HepG2 (cell line): ENCODE measurements around the gene MT1M. TPM values are rescaled to one million over a fixed set of nuclear protein-coding genes. Genes with fewer than 3 reads are reported as not detected.
A peak's percentile ranks its signal among the peaks of the same experiment; 100 is the strongest.

Experiments
- AGO2 ChIP-seq: fragments of 200-400 bp; formaldehyde crosslinking; optimal IDR thresholded peaks from 2 replicates; pipeline ENCODE3; 2017; ENCODE audit warnings: mild to moderate bottlenecking, low read depth, low read length, moderate library complexity
- HDAC1 ChIP-seq: sonication (generic); formaldehyde crosslinking; IDR thresholded peaks from 2 replicates; pipeline ENCODE4 v1.5.1; 2020; ENCODE audit warnings: mild to moderate bottlenecking, missing genetic modification reagents
- MXD4 ChIP-seq: IDR thresholded peaks from 2 replicates; pipeline ENCODE4 v1.6.1; 2016; ENCODE audit warnings: mild to moderate bottlenecking, missing biosample characterization, missing genetic modification reagents
- polyA plus RNA-seq, 8 experiments: library from polyadenylated mRNA; depleted of rRNA in 3 of 8; stranded (reverse) in 7 of 8; unstranded in 1 of 8; fragments of >200 nt; fragmentation: Illumina TruSeq in 4 of 8; extraction: Trizol in 4 of 8; gene quantifications; 2 replicates each; pipeline versions ENCODE4 v1.2.1 to v1.2.3, GENCODE V29; 2011 to 2016; ENCODE audit warnings: low read depth in 4 of 8, missing spikeins in 1 of 8, mixed read lengths in 1 of 8; ENCODE audit not compliant: insufficient read depth in 1 of 8
- total RNA-seq, 5 experiments: library from RNA; depleted of rRNA; stranded (reverse); fragments of >200 nt; fragmentation: Illumina TruSeq; extraction: Trizol; gene quantifications; 2 replicates each; pipeline ENCODE4 v1.2.3, GENCODE V29; 2016; ENCODE audit warnings: low read depth in 1 of 5
- TF ChIP-seq, protein P1 (sequence below): sonication (generic); formaldehyde crosslinking; IDR thresholded peaks from 2 replicates; pipeline ENCODE4 v1.9.0; 2022; ENCODE audit warnings: low read depth, missing genetic modification reagents
- TF ChIP-seq, protein P2 (sequence below), 2 experiments: fragments of 450-650 bp in 1 of 2; sonication (generic) in 1 of 2; formaldehyde crosslinking in 1 of 2; IDR thresholded peaks; 2 replicates each; pipeline versions ENCODE4 v1.6.1 to v1.8.0; 2016 to 2022; ENCODE audit warnings: antibody characterized with exemption in 1 of 2, mild to moderate bottlenecking in 1 of 2, missing genetic modification reagents in 1 of 2
- TF ChIP-seq, protein P3 (sequence below): sonication (generic); formaldehyde crosslinking; IDR thresholded peaks from 2 replicates; pipeline ENCODE4 v1.5.0; 2020; ENCODE audit warnings: mild to moderate bottlenecking, missing genetic modification reagents
- TF ChIP-seq, protein P4 (sequence below), 2 experiments: sonication (generic) in 1 of 2; formaldehyde crosslinking in 1 of 2; IDR thresholded peaks; 2 replicates each; pipeline versions ENCODE4 v1.4.0 to v1.6.1; 2016 to 2020; ENCODE audit warnings: borderline replicate concordance in 1 of 2, low read depth in 1 of 2, mild to moderate bottlenecking in 1 of 2, missing genetic modification reagents in 1 of 2

MT1M gene
- total and polyA plus RNA-seq, 2 of the 13 experiments (the other 11 are each of a cell fraction or from before 2014, with no cell fraction given) = 4.6 TPM; not detected in 1

DNA sequence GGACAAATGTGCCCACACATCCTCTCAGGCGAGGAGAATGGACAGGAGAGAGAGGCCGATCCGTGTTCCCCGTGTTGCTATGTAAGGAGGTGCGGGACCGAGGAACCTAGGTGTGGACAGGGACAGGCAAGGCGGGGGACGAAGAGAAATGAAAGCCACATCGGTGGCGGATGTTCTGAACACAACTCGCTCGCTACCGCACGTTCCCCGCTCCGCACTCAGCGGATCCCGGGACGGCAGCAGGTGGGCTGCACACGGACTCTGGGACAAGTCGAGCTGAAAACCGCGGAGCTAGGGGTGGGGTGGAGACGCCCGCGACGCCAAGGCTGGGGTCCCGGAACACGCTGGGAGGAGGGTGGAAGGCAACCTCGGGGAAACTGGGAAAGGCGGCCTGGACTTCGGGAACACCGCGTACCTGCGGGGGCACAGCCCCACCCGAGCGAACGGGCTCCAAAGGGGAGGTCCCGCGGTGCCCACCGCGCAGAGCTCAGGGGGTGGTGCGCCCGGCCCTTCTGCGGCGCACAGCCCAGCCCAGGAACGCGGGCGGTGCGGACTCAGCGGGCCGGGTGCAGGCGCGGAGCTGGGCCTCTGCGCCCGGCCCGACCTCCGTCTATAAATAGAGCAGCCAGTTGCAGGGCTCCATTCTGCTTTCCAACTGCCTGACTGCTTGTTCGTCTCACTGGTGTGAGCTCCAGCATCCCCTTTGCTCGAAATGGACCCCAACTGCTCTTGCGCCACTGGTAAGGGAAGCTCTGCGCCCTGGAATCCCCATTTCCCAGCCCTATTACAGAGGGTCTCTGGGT, 7.1 kb upstream of the MT1M start, which contains the start of gene MT1E (continued):
- TF ChIP-seq, protein P1, sequence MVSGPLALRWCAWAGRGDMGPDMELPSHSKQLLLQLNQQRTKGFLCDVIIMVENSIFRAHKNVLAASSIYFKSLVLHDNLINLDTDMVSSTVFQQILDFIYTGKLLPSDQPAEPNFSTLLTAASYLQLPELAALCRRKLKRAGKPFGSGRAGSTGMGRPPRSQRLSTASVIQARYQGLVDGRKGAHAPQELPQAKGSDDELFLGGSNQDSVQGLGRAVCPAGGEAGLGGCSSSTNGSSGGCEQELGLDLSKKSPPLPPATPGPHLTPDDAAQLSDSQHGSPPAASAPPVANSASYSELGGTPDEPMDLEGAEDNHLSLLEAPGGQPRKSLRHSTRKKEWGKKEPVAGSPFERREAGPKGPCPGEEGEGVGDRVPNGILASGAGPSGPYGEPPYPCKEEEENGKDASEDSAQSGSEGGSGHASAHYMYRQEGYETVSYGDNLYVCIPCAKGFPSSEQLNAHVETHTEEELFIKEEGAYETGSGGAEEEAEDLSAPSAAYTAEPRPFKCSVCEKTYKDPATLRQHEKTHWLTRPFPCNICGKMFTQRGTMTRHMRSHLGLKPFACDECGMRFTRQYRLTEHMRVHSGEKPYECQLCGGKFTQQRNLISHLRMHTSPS = peak; percentile 30; the same call in 1 of the 2 replicates
- no peak for TF ChIP-seq HDAC1 (CRISPR knock-in tag)
- TF ChIP-seq, protein P2, sequence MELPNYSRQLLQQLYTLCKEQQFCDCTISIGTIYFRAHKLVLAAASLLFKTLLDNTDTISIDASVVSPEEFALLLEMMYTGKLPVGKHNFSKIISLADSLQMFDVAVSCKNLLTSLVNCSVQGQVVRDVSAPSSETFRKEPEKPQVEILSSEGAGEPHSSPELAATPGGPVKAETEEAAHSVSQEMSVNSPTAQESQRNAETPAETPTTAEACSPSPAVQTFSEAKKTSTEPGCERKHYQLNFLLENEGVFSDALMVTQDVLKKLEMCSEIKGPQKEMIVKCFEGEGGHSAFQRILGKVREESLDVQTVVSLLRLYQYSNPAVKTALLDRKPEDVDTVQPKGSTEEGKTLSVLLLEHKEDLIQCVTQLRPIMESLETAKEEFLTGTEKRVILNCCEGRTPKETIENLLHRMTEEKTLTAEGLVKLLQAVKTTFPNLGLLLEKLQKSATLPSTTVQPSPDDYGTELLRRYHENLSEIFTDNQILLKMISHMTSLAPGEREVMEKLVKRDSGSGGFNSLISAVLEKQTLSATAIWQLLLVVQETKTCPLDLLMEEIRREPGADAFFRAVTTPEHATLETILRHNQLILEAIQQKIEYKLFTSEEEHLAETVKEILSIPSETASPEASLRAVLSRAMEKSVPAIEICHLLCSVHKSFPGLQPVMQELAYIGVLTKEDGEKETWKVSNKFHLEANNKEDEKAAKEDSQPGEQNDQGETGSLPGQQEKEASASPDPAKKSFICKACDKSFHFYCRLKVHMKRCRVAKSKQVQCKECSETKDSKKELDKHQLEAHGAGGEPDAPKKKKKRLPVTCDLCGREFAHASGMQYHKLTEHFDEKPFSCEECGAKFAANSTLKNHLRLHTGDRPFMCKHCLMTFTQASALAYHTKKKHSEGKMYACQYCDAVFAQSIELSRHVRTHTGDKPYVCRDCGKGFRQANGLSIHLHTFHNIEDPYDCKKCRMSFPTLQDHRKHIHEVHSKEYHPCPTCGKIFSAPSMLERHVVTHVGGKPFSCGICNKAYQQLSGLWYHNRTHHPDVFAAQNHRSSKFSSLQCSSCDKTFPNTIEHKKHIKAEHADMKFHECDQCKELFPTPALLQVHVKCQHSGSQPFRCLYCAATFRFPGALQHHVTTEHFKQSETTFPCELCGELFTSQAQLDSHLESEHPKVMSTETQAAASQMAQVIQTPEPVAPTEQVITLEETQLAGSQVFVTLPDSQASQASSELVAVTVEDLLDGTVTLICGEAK (IDR thresholded peaks at IDR 0.05) = no peak
- TF ChIP-seq, protein P2 (CRISPR knock-in tag; IDR thresholded peaks at IDR 0.05) = 0 out of 2 replicates have a peak, but pooled peaks have one; percentile 22
- TF ChIP-seq, protein P3, sequence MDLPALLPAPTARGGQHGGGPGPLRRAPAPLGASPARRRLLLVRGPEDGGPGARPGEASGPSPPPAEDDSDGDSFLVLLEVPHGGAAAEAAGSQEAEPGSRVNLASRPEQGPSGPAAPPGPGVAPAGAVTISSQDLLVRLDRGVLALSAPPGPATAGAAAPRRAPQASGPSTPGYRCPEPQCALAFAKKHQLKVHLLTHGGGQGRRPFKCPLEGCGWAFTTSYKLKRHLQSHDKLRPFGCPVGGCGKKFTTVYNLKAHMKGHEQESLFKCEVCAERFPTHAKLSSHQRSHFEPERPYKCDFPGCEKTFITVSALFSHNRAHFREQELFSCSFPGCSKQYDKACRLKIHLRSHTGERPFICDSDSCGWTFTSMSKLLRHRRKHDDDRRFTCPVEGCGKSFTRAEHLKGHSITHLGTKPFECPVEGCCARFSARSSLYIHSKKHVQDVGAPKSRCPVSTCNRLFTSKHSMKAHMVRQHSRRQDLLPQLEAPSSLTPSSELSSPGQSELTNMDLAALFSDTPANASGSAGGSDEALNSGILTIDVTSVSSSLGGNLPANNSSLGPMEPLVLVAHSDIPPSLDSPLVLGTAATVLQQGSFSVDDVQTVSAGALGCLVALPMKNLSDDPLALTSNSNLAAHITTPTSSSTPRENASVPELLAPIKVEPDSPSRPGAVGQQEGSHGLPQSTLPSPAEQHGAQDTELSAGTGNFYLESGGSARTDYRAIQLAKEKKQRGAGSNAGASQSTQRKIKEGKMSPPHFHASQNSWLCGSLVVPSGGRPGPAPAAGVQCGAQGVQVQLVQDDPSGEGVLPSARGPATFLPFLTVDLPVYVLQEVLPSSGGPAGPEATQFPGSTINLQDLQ (CRISPR knock-in tag) = peak; percentile 91; the same call in 1 of the 2 replicates
- TF ChIP-seq AGO2 = peak; percentile 79
- TF ChIP-seq, protein P4, sequence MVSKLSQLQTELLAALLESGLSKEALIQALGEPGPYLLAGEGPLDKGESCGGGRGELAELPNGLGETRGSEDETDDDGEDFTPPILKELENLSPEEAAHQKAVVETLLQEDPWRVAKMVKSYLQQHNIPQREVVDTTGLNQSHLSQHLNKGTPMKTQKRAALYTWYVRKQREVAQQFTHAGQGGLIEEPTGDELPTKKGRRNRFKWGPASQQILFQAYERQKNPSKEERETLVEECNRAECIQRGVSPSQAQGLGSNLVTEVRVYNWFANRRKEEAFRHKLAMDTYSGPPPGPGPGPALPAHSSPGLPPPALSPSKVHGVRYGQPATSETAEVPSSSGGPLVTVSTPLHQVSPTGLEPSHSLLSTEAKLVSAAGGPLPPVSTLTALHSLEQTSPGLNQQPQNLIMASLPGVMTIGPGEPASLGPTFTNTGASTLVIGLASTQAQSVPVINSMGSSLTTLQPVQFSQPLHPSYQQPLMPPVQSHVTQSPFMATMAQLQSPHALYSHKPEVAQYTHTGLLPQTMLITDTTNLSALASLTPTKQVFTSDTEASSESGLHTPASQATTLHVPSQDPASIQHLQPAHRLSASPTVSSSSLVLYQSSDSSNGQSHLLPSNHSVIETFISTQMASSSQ (IDR thresholded peaks at IDR 0.05; ENCODE audit: low read depth) = no peak
- TF ChIP-seq, protein P4 (CRISPR knock-in tag; IDR thresholded peaks at IDR 0.05; ENCODE audit: borderline replicate concordance) = no peak
- peak; percentile 81 for TF ChIP-seq MXD4 (CRISPR knock-in tag)
